HG02571 (cell line): ENCODE data around the gene MS4A15.
A peak's percentile ranks its signal among the peaks of the same experiment; 100 is the strongest.
"Not testable (repeated sequence)": the region's sequence is repeated elsewhere in the genome, so short reads cannot be mapped to it uniquely, and the experiment has no call there.

Source experiments
- ATAC-seq: cut with Tn5 transposase; IDR thresholded peaks from one replicate; pipeline ENCODE4 v1.9.1; 2021; ENCODE audit warnings: mild to moderate bottlenecking, moderate library complexity; ENCODE audit not compliant: unreplicated experiment

MS4A15 gene

DNA sequence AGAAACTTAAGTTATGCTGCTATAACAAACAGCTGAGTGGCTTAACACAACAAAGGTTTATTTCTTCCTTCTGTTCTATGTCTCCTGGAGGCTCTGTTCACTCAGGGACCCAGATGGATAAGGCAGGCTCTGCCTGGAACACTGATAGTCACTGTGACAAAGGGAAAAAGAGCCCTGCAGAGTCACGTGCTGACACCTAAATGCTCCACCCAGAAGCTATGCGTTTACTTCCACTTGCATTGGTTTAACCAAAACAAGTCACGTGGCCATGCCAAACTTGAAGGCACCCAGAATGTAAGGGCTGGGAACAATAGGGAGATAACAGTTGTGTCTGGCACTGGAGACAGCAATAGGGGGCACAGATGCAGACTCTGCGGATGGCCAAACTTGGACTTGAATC is 3.4 kb upstream of the MS4A15 start:
- ATAC-seq = no peak

GRCh38 chr11:60754887-60755286 is 1.8 kb upstream of the MS4A15 start:
- no peak for ATAC-seq

DNA sequence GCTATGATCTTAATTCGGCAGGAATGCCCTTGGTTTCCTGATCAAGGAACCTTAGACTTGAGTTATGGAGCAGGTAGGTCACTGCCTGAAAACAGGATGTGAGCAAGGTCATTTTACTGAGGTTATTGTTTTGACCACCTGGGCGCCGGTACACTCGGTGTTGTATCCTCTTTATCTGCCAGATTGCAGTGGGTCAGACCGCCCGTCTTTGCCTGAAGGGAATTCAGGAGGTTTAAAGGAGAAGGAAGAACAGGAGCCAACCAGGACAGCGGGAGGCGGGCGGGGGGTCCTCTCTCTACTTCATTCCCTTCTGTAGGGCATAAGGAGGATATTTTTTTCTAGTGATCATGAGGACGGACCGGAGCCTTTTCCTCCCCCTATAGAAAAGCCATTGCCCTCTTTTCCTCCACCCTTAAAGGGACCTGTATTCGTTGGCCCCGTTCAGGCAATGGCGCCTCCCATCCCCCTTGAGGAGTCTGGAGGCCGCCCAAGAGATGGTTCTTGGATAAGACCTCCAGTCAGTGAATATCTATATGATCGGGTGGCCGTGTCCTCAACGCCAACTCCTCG is 649 bp downstream of the MS4A15 start:
- no peak for ATAC-seq

DNA sequence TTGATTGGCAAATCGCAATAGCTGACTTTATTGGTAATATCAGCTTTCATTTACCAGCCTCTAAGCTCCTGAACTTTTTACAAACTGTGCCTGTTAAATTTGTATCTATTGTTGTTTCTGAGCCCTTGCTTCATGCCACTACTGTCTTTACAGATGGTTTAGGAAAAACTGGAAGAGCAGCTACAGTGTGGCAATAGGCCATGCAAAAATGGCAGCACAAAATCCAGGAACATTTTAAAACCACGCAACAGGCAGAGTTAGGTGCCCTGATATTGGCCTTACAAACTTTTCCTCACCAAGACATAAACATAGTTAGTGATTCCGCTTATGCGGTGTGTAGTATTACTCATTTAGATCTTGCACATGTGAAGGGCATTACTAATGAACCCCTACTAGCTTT is 2.0 kb downstream of the MS4A15 start:
- ATAC-seq = not testable (repeated sequence)

GRCh38 chr11:60759438-60760225 is 3.0 kb downstream of the MS4A15 start:
- ATAC-seq = not testable (repeated sequence)

DNA sequence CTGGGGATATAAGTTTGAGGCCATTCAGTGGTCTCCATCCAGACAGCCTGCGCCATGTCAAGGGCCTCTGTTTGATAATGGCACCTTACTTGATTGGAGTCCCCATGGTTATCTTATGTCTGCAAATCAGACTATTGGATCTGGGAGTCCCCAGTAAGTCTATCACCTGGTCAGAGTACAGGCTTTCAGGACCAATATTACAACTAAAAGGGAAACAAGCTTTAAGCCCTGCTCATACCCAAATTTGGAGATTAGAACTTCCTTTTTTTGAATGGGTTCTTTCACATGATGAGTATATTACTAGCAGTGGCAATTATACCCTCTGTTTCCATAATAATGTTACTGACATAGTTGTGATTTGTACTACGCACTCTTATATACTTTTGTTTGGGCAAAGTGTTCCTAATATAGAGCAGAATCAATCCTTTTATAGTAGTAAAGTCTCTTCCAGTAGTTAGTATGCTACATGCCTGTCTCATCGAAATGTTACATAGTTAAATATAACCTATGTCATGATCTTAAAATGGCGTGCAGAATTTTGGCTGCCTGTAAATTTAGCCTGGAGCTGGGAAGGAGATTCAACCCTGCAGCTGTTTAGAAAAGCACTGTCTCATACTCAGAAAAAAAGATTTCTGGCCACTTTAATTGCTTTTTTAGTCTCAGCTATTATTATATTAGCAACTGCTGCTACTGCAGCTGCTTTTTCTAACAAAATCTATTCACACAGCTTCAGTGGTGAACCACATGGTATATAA is 4.9 kb downstream of the MS4A15 start:
- ATAC-seq = no peak

DNA sequence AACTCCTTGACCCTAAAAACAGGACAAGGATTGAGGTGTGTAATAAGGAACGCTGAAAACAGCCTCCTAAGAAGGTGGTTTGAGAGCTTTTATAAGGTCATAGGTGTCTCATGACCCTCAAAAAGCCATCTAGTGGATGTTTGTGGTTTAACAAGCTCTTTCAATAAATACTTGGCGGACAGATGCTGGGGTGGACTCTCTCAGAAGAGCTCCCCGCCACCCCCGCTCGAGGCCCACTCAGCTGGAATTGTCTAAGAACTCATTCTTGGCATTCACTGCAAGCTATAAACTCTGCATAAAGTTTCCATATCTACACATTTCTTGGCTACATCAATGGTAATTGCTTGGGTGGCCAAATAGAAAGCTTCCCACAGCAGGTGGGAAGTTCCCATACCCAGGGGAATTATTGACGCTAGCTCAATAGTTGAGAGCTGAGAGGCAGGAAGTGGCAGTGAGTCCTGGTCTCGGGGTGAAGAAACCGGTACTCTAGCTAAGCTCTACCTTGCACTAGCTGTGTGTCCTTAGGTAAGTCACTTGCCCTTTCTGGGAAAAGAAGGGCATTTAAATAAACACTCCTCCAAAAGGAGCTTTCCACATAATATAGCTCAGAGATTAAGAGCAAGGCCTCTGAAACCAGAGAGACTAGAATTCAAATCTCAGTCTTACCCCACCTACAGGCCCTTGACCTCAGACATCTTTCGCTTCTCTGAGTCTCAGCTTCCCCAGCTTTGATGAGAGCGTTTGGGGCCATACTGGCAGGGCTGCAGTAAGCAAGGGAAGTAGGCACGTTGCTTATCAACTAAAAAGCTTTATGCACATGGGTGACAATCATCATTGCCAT is 6.4 kb downstream of the MS4A15 start:
- ATAC-seq = peak; percentile 58

GRCh38 chr11:60763692-60764369 is 7.2 kb downstream of the MS4A15 start:
- ATAC-seq = no peak

GRCh38 chr11:60764879-60765278 is 8.2 kb downstream of the MS4A15 start:
- peak; percentile 39 for ATAC-seq

- no peak for ATAC-seq
These were observed 8.7 kb downstream of the MS4A15 start for GRCh38 chr11:60765355-60765754.

GRCh38 chr11:60766547-60766946 is 9.9 kb downstream of the MS4A15 start:
- no peak for ATAC-seq

DNA sequence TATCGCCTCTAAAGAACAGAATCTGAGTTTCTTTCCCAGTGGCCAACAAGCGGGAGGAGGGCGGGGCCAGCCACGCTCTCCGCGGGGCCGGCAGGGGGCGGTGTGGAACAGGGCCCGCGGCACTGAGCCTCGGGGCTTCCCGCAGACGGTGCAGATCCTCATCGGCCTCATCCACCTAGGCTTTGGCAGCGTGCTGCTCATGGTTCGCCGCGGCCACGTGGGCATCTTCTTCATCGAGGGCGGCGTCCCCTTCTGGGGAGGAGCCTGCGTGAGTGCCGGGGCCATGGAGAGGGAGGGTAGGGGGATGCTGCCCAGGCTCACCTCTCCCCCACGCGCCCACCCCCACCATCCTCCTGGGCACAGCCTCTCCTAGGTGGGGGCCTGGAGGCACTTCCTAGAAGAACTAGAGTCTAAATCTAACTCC is 10.7 kb downstream of the MS4A15 start:
- no peak for ATAC-seq

GRCh38 chr11:60768202-60768601 is 11.5 kb downstream of the MS4A15 start:
- no peak for ATAC-seq

- ATAC-seq = no peak
These were observed 12.6 kb downstream of the MS4A15 start for GRCh38 chr11:60769273-60769672.

DNA sequence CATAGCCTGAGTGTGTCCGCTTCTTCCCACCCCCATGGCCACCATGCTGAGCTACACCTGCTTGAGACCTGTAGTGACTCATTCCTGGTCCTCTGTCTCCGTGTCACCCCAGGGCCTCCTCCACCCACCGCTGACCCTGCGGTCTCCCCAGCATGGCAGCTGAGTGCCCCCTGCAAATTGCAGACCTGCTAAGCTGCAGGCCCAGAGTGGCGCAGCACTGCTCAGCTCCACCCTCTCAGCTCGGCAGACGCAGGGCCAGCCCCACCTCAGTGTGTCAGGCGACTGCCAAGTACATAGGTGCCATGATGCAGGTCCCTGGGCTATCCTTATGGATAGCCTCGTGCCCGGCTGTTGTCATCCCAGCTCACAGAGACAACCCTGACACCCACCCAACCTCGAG is 13.1 kb downstream of the MS4A15 start:
- ATAC-seq = no peak

GRCh38 chr11:60771146-60771545 is 14.5 kb downstream of the MS4A15 start:
- no peak for ATAC-seq

- ATAC-seq = no peak
These were observed 15.3 kb downstream of the MS4A15 start for GRCh38 chr11:60771879-60772525.

GRCh38 chr11:60772666-60773065 is 16.0 kb downstream of the MS4A15 start:
- no peak for ATAC-seq

- no peak for ATAC-seq
These were observed 18.1 kb downstream of the MS4A15 start for GRCh38 chr11:60774726-60775125.

DNA sequence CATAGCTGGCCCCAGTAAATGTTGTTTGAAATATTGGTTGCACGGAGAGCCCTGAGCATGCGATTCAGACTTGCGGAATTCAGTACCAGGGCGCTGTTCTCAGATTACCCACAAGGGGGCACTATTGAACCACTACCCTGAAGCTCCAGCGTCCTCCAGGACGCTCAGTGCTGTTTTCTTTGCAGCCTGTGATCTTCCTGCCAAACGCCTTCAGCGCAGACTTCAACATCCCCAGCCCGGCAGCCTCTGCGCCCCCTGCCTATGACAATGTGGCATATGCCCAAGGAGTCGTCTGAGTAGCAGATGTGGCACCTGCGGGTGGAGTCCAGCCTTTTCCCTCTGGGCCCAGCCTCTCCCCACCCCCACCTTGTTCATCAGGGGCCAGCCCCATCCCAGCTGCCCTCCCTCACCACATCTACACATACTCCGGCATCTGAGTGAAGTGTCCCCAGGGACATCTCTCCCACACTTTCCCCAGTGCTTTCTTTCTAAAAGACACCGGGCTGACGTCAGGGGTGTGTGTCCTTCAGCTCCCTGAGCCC is 18.8 kb downstream of the MS4A15 start:
- ATAC-seq = peak; percentile 64
